CD4-positive, CD25-positive, alpha-beta regulatory T cell (primary cell): ENCODE data around the gene FUZ. TPM values are rescaled to one million over a fixed set of nuclear protein-coding genes. Genes with fewer than 3 reads are reported as not detected.

Experiments
- ATAC-seq, 2 donors: fragments of 150-1000 bp; cut with Tn5 transposase; one replicate each; pipeline ENCODE4 v1.10.0; 2021; ENCODE audit warnings: low read depth in 2 of 2, moderate number of reproducible peaks in 2 of 2, moderate library complexity in 1 of 2
- DNase-seq, 3 donors: peaks; one replicate each; pipeline versions ENCODE4 v3.0.0 to v3.0.0-alpha.2; 2012 to 2022; ENCODE audit warnings: mixed read lengths in 1 of 3
- H3K27ac ChIP-seq: one replicate; pipeline ENCODE4 v1.7.0; 2013; ENCODE audit warnings: mild to moderate bottlenecking, low read length; ENCODE audit not compliant: insufficient read depth, poor library complexity, severe bottlenecking
- H3K27me3 ChIP-seq: one replicate; pipeline ENCODE4 v1.7.0; 2013; ENCODE audit warnings: low read length; ENCODE audit not compliant: control insufficient read depth, insufficient read depth
- H3K36me3 ChIP-seq: one replicate; pipeline ENCODE4 v1.7.0; 2013; ENCODE audit warnings: mild to moderate bottlenecking, low read length, moderate library complexity; ENCODE audit not compliant: control insufficient read depth, insufficient read depth
- H3K4me1 ChIP-seq: 2 replicates; pipeline ENCODE4 v1.7.0; 2013; ENCODE audit warnings: mild to moderate bottlenecking, low read length; ENCODE audit not compliant: insufficient read depth, control insufficient read depth, poor library complexity, severe bottlenecking
- H3K4me3 ChIP-seq: one replicate; pipeline ENCODE4 v1.7.0; 2013; ENCODE audit warnings: low read depth, mild to moderate bottlenecking, low read length, moderate library complexity
- H3K9me3 ChIP-seq, 2 experiments: 1 replicate in 1 of 2; 2 replicates in 1 of 2; pipeline ENCODE4 v1.7.0; 2013; ENCODE audit warnings: low read length in 2 of 2, mild to moderate bottlenecking in 1 of 2, moderate library complexity in 1 of 2; ENCODE audit not compliant: control insufficient read depth in 2 of 2
- H3K27ac Mint-ChIP-seq, 3 donors: one replicate each; pipeline ENCODE4 v1.8.0; 2020 to 2022; ENCODE audit warnings: mild to moderate bottlenecking in 3 of 3, mixed read lengths in 3 of 3, moderate library complexity in 2 of 3
- H3K27me3 Mint-ChIP-seq: one replicate; pipeline ENCODE4 v1.8.0; 2022; ENCODE audit warnings: mild to moderate bottlenecking, mixed read lengths
- H3K36me3 Mint-ChIP-seq: one replicate; pipeline ENCODE4 v1.8.0; 2020; ENCODE audit warnings: mixed read lengths
- H3K4me1 Mint-ChIP-seq, 4 donors: one replicate each; pipeline ENCODE4 v1.8.0; 2020 to 2022; ENCODE audit warnings: mixed read lengths in 4 of 4, mild to moderate bottlenecking in 1 of 4
- H3K4me3 Mint-ChIP-seq, 4 donors: one replicate each; pipeline ENCODE4 v1.8.0; 2020 to 2022; ENCODE audit warnings: mild to moderate bottlenecking in 4 of 4, mixed read lengths in 4 of 4, moderate library complexity in 3 of 4
- H3K9me3 Mint-ChIP-seq, 7 donors: one replicate each; pipeline ENCODE4 v1.8.0; 2020 to 2022; ENCODE audit warnings: mixed read lengths in 7 of 7, mild to moderate bottlenecking in 3 of 7, moderate library complexity in 2 of 7
- polyA plus RNA-seq, 4 donors: library from polyadenylated mRNA; unstranded; fragments of 300-500 nt; fragmentation: Illumina TruSeq; gene quantifications; one replicate each; pipeline ENCODE4 v1.2.3, GENCODE V29; 2021
- total RNA-seq: library from RNA; stranded (reverse); gene quantifications from one replicate; pipeline ENCODE4 v1.2.3, GENCODE V29; 2022

Gene FUZ
- total and polyA plus RNA-seq, 5 donors from 2014 or later: 4.0 to 15.8 (median 5.7) TPM

DNA sequence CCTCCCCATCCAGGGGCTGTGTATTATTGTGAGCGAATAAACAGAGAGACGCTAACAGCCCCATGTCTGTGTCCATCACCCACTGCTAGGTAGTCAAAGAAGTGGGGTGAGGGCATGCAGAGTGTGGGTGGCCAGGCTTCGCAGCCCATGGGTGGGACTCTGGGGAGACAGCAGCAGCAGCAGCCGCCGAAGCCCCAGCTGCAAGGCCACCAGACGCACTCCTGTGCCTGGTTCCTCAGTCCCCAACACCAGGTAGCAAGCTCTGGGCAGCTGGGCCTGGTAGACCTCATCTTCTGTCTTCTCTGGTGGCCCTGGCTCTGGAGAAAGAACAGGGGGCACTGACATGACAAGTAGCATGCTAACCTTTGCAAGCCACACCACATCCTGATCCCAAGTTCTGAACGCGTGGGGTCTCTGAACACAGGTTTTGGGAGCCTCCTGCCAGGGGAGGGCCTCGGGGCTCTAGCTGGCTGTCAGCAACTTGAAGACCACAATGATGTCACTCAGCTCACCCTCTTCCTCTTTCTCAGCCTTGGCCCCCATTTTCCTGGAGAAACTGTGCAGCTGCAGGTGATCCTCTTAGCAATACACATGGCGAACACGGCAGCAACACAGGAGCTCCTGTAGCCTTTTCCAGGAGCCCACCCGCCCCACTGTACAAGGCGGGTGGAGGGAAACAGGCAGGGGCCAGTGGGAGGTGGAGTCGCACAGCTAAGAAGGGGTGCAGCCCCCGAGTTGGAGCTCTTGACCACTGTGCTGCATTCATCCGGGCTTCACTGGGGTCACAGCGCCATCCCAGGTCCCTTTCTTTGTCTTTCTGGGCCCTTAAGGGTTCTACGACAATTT lies 5.8 kb downstream of the FUZ start:
- ATAC-seq (no peak), DNase-seq (peak in 1 of 3 donors; percentile 17)
- Histone ChIP-seq H3K9me3 (no peaks in the 10 kb centered on the region), H3K27ac (no peak overlapping the region), H3K36me3 (peaks cover 14% of the 10 kb centered on the region), H3K27me3 (no peaks in the 10 kb centered on the region), H3K4me1 (peaks cover 16% of the 10 kb centered on the region), H3K4me3 (no peak overlapping the region)
- Mint-ChIP-seq H3K9me3 (no peaks in the 10 kb centered on the region), H3K27ac (peak overlapping the region; percentile 14 to 86 (median 73)), H3K36me3 (peaks cover 11% of the 10 kb centered on the region), H3K27me3 (no peaks in the 10 kb centered on the region), H3K4me3 (peak overlapping the region in 2 of 4 donors; percentile 59 to 94), H3K4me1 (peaks cover 0 to 29% (median 11%) of the 10 kb centered on the region in 4 donors)

DNA sequence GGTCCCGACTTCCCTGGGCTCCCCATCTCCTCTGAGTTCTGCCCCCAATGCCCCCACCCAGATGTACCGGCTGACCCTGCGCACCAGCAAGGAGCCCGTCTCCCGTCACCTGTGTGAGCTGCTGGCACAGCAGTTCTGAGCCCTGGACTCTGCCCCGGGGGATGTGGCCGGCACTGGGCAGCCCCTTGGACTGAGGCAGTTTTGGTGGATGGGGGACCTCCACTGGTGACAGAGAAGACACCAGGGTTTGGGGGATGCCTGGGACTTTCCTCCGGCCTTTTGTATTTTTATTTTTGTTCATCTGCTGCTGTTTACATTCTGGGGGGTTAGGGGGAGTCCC lies 6.5 kb downstream of the FUZ start:
- H3K4me3 Mint-ChIP-seq: peak overlapping the region in 1 of 4 donors; percentile 38
- H3K36me3 Mint-ChIP-seq: peaks cover 11% of the 10 kb centered on the region
- DNase-seq: no peak
- peaks cover 0 to 24% (median 7%) of the 10 kb centered on the region in 4 donors for H3K4me1 Mint-ChIP-seq
- ATAC-seq: no peak
- no peaks in the 10 kb centered on the region for H3K27me3 ChIP-seq
- no peaks in the 10 kb centered on the region for H3K9me3 Mint-ChIP-seq
- H3K4me1 ChIP-seq: peaks cover 14% of the 10 kb centered on the region
- peaks cover 14% of the 10 kb centered on the region for H3K36me3 ChIP-seq
- no peak overlapping the region for H3K27ac ChIP-seq
- H3K9me3 ChIP-seq: no peaks in the 10 kb centered on the region
- H3K27ac Mint-ChIP-seq: peak overlapping the region in 2 of 3 donors; percentile 53 to 78
- no peak overlapping the region for H3K4me3 ChIP-seq
- H3K27me3 Mint-ChIP-seq: no peaks in the 10 kb centered on the region

GRCh38 chr19:49805822-49806619 lies 7.1 kb downstream of the FUZ start:
- Histone ChIP-seq H3K27me3 (no peaks in the 10 kb centered on the region), H3K4me1 (peaks cover 14% of the 10 kb centered on the region), H3K9me3 (no peaks in the 10 kb centered on the region), H3K36me3 (peaks cover 14% of the 10 kb centered on the region), H3K4me3 (no peak overlapping the region), H3K27ac (no peak overlapping the region)
- H3K4me3 Mint-ChIP-seq: peak overlapping the region in 1 of 4 donors; percentile 38
- DNase-seq: no peak
- no peaks in the 10 kb centered on the region for H3K9me3 Mint-ChIP-seq
- ATAC-seq: no peak
- no peaks in the 10 kb centered on the region for H3K27me3 Mint-ChIP-seq
- H3K4me1 Mint-ChIP-seq: peaks cover 0 to 23% (median 7%) of the 10 kb centered on the region in 4 donors
- peaks cover 11% of the 10 kb centered on the region for H3K36me3 Mint-ChIP-seq
- peak overlapping the region in 2 of 3 donors; percentile 53 to 78 for H3K27ac Mint-ChIP-seq

GRCh38 chr19:49803529-49803856 lies 9.6 kb downstream of the FUZ start:
- H3K4me1 Mint-ChIP-seq: peaks cover 0 to 9% (median 1%) of the 10 kb centered on the region in 4 donors
- H3K27ac Mint-ChIP-seq: no peak overlapping the region
- no peaks in the 10 kb centered on the region for H3K9me3 Mint-ChIP-seq
- no peak for DNase-seq
- peaks cover 11% of the 10 kb centered on the region for H3K36me3 Mint-ChIP-seq
- Histone ChIP-seq H3K4me1 (no peaks in the 10 kb centered on the region), H3K27ac (no peak overlapping the region), H3K36me3 (peaks cover 31% of the 10 kb centered on the region), H3K4me3 (no peak overlapping the region), H3K27me3 (no peaks in the 10 kb centered on the region), H3K9me3 (no peaks in the 10 kb centered on the region)
- no peaks in the 10 kb centered on the region for H3K27me3 Mint-ChIP-seq
- no peak for ATAC-seq
- H3K4me3 Mint-ChIP-seq: no peak overlapping the region

- H3K4me3 ChIP-seq: no peak overlapping the region
- no peaks in the 10 kb centered on the region for H3K4me1 ChIP-seq
- H3K9me3 Mint-ChIP-seq: no peaks in the 10 kb centered on the region
- DNase-seq (no peak), ATAC-seq (no peak)
- no peak overlapping the region for H3K4me3 Mint-ChIP-seq
- no peaks in the 10 kb centered on the region for H3K27me3 Mint-ChIP-seq
- no peak overlapping the region for H3K27ac ChIP-seq
- no peaks in the 10 kb centered on the region for H3K9me3 ChIP-seq
- no peak overlapping the region for H3K27ac Mint-ChIP-seq
- H3K4me1 Mint-ChIP-seq: peaks cover 0 to 5% (median 1%) of the 10 kb centered on the region in 4 donors
- H3K36me3 Mint-ChIP-seq: peaks cover 11% of the 10 kb centered on the region
- peaks cover 34% of the 10 kb centered on the region for H3K36me3 ChIP-seq
- H3K27me3 ChIP-seq: no peaks in the 10 kb centered on the region
Measured at GRCh38 chr19:49802836-49803528, 10.1 kb downstream of the FUZ start.

DNA sequence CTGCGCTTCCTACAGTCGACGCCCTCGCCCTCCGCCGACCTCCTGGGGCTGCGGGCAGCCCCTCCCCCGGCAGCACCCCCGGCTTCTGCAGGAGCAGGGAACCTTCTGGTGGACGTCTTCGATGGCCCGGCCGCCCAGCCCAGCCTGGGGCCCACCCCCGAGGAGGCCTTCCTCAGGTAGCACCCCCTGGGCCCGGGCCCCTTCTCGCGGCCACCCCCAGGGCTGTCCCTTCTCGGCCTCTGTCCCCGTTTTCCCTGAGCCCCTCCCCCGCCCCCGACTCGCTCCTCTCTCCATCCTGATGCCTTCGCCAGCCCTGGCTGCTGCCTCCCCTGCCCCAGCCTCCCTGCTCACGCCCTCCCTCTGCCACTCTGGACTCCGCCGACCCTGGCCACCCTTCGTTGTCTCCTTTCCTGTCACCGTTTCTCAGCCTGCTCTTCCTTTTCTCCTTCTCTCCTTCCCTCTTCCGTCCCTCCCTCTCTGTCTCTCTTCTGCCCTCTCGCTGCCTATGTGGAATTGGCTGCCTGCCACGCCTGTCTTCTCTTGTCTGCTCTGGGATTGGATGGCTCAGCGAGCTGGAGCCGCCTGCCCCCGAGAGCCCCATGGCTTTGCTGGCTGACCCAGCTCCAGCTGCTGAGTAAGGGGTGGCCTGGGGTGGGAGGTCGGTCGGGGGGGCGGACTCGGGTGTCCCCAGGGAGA lies 11.0 kb downstream of the FUZ start:
- Mint-ChIP-seq H3K4me1 (peaks cover 0 to 2% (median 1%) of the 10 kb centered on the region in 4 donors), H3K9me3 (no peaks in the 10 kb centered on the region), H3K27ac (no peak overlapping the region), H3K36me3 (peaks cover 11% of the 10 kb centered on the region), H3K4me3 (no peak overlapping the region), H3K27me3 (no peaks in the 10 kb centered on the region)
- Histone ChIP-seq H3K27ac (no peak overlapping the region), H3K27me3 (no peaks in the 10 kb centered on the region), H3K4me3 (no peak overlapping the region), H3K4me1 (no peaks in the 10 kb centered on the region), H3K9me3 (no peaks in the 10 kb centered on the region), H3K36me3 (peaks cover 39% of the 10 kb centered on the region)
- DNase-seq (no peak), ATAC-seq (no peak)

- H3K27ac ChIP-seq: no peak overlapping the region
- H3K9me3 Mint-ChIP-seq: no peaks in the 10 kb centered on the region
- no peak for ATAC-seq
- no peaks in the 10 kb centered on the region for H3K27me3 Mint-ChIP-seq
- no peaks in the 10 kb centered on the region for H3K27me3 ChIP-seq
- H3K27ac Mint-ChIP-seq: no peak overlapping the region
- peaks cover 0 to 2% (median 1%) of the 10 kb centered on the region in 4 donors for H3K4me1 Mint-ChIP-seq
- DNase-seq: no peak
- H3K36me3 Mint-ChIP-seq: peaks cover 17% of the 10 kb centered on the region
- H3K9me3 ChIP-seq: no peaks in the 10 kb centered on the region
- H3K4me3 Mint-ChIP-seq: no peak overlapping the region
- H3K4me3 ChIP-seq: no peak overlapping the region
- H3K36me3 ChIP-seq: peaks cover 46% of the 10 kb centered on the region
- no peaks in the 10 kb centered on the region for H3K4me1 ChIP-seq
Measured at GRCh38 chr19:49801401-49801888, 11.6 kb downstream of the FUZ start.
